ENCODE measurements around the gene COL5A1.

DNA sequence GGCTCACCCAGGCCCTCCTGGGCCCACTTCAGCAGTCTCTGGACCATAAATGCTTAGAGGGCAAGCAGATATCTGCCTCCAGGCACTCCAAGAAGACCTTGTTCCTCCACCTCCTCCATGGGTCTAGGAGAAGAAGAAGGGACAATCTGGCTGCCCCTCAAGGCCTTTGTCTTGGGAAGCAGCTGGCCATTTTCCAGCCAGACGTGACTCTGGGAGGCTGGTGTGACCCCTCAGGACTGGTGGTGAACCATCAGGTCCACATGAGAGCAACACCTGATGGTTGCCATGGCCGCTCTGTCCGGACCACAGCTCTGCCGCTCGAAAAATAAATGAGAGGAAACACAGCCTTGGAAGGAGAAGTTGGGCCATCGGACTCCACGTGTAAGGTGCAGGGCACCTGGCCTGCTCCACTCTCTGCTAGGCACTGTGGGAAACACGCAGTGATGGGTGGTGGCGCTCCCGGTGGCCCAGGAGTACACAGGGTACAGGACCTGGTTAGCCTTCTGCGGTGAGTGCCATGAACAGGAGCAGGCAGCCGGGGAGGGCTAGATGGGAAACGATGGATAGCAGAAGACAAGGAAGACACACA, 3.0 kb upstream of the COL5A1 start:
- TF ChIP-seq, protein P1, sequence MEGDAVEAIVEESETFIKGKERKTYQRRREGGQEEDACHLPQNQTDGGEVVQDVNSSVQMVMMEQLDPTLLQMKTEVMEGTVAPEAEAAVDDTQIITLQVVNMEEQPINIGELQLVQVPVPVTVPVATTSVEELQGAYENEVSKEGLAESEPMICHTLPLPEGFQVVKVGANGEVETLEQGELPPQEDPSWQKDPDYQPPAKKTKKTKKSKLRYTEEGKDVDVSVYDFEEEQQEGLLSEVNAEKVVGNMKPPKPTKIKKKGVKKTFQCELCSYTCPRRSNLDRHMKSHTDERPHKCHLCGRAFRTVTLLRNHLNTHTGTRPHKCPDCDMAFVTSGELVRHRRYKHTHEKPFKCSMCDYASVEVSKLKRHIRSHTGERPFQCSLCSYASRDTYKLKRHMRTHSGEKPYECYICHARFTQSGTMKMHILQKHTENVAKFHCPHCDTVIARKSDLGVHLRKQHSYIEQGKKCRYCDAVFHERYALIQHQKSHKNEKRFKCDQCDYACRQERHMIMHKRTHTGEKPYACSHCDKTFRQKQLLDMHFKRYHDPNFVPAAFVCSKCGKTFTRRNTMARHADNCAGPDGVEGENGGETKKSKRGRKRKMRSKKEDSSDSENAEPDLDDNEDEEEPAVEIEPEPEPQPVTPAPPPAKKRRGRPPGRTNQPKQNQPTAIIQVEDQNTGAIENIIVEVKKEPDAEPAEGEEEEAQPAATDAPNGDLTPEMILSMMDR (IDR thresholded peaks at IDR 0.05; ENCODE audit: low read length) = no peak
- no peak for TF ChIP-seq EZH2 (IDR thresholded peaks at IDR 0.05; ENCODE audit: borderline replicate concordance, low read length)

All from OCI-LY1 (cell line).